H7 (cell line): ENCODE measurements around the gene CAV2. TPM values are rescaled to one million over a fixed set of nuclear protein-coding genes. Genes with fewer than 3 reads are reported as not detected.

Source experiments
- DNase-seq: peaks from one replicate; pipeline ENCODE4 v3.0.0; 2012
- H3K27me3 ChIP-seq: 2 replicates; pipeline ENCODE4 v1.6.0; 2011; ENCODE audit warnings: mild to moderate bottlenecking, low read length; ENCODE audit not compliant: control insufficient read depth, insufficient read depth
- H3K36me3 ChIP-seq: replicated peaks from 2 replicates; pipeline ENCODE4 v1.5.1; 2011; ENCODE audit warnings: low read length; ENCODE audit not compliant: control insufficient read depth, insufficient read depth
- H3K4me3 ChIP-seq: 2 replicates; pipeline ENCODE4 v1.5.1; 2011; ENCODE audit warnings: low read depth, mild to moderate bottlenecking, control low read depth, low read length, moderate library complexity; ENCODE audit not compliant: insufficient read depth
- total RNA-seq: library from RNA; depleted of rRNA; stranded (reverse); fragments of >200 nt; shearing (Covaris generic); gene quantifications from 2 replicates; pipeline ENCODE4 v1.2.3, GENCODE V29; 2014

CAV2 gene
- total RNA-seq, 1 experiment from 2014 or later, result 8.0 TPM

- no peaks in the 10 kb centered on the region for H3K27me3 ChIP-seq
- no peak overlapping the region for H3K4me3 ChIP-seq
- no peak for DNase-seq
- peaks cover 2% of the 10 kb centered on the region; the same call in 1 of the 2 replicates for H3K36me3 ChIP-seq
Observed at GRCh38 chr7:116540743-116541142, 41.2 kb downstream of the CAV2 start.

GRCh38 chr7:116541951-116542350, 42.4 kb downstream of the CAV2 start:
- no peak for DNase-seq
- Histone ChIP-seq H3K4me3 (no peak overlapping the region), H3K36me3 (peaks cover 2% of the 10 kb centered on the region; the same call in 1 of the 2 replicates), H3K27me3 (no peaks in the 10 kb centered on the region)

GRCh38 chr7:116542618-116543017, 43.1 kb downstream of the CAV2 start:
- H3K4me3 ChIP-seq, result no peak overlapping the region
- peaks cover 2% of the 10 kb centered on the region; the same call in 1 of the 2 replicates for H3K36me3 ChIP-seq
- no peaks in the 10 kb centered on the region for H3K27me3 ChIP-seq
- DNase-seq, result no peak

- DNase-seq, result no peak
- Histone ChIP-seq H3K36me3 (peaks cover 2% of the 10 kb centered on the region; the same call in 1 of the 2 replicates), H3K27me3 (no peaks in the 10 kb centered on the region), H3K4me3 (no peak overlapping the region)
Observed at GRCh38 chr7:116543664-116544063, 44.1 kb downstream of the CAV2 start.

- Histone ChIP-seq H3K27me3 (no peaks in the 10 kb centered on the region), H3K36me3 (no peaks in the 10 kb centered on the region), H3K4me3 (no peak overlapping the region)
- no peak for DNase-seq
Observed at GRCh38 chr7:116544487-116544886, 44.9 kb downstream of the CAV2 start.

- H3K4me3 ChIP-seq, result no peak overlapping the region
- H3K36me3 ChIP-seq, result no peaks in the 10 kb centered on the region
- DNase-seq, result no peak
- H3K27me3 ChIP-seq, result no peaks in the 10 kb centered on the region
Observed at GRCh38 chr7:116545411-116545993, 46.0 kb downstream of the CAV2 start.

GRCh38 chr7:116546054-116546453, 46.5 kb downstream of the CAV2 start:
- Histone ChIP-seq H3K27me3 (no peaks in the 10 kb centered on the region), H3K4me3 (no peak overlapping the region), H3K36me3 (no peaks in the 10 kb centered on the region; the same call in 1 of the 2 replicates)
- no peak for DNase-seq

GRCh38 chr7:116546916-116547315, 47.4 kb downstream of the CAV2 start:
- Histone ChIP-seq H3K27me3 (no peaks in the 10 kb centered on the region), H3K4me3 (no peak overlapping the region), H3K36me3 (no peaks in the 10 kb centered on the region; the same call in 1 of the 2 replicates)
- no peak for DNase-seq

- H3K27me3 ChIP-seq, result no peaks in the 10 kb centered on the region
- H3K36me3 ChIP-seq, result no peaks in the 10 kb centered on the region; the same call in 1 of the 2 replicates
- no peak for DNase-seq
- no peak overlapping the region for H3K4me3 ChIP-seq
Observed at GRCh38 chr7:116547347-116547746, 47.8 kb downstream of the CAV2 start.

- H3K4me3 ChIP-seq, result no peak overlapping the region
- H3K36me3 ChIP-seq, result no peaks in the 10 kb centered on the region; the same call in 1 of the 2 replicates
- no peak for DNase-seq
- H3K27me3 ChIP-seq, result no peaks in the 10 kb centered on the region
Observed at GRCh38 chr7:116548506-116548905, 49.0 kb downstream of the CAV2 start.

GRCh38 chr7:116549370-116549769, 49.8 kb downstream of the CAV2 start:
- Histone ChIP-seq H3K4me3 (no peak overlapping the region), H3K36me3 (no peaks in the 10 kb centered on the region; the same call in 1 of the 2 replicates), H3K27me3 (no peaks in the 10 kb centered on the region)
- no peak for DNase-seq

GRCh38 chr7:116551692-116552091, 52.2 kb downstream of the CAV2 start:
- no peak overlapping the region for H3K4me3 ChIP-seq
- no peaks in the 10 kb centered on the region; the same call in 1 of the 2 replicates for H3K36me3 ChIP-seq
- DNase-seq, result no peak
- no peaks in the 10 kb centered on the region for H3K27me3 ChIP-seq

GRCh38 chr7:116552602-116553001, 53.1 kb downstream of the CAV2 start:
- DNase-seq, result no peak
- Histone ChIP-seq H3K27me3 (no peaks in the 10 kb centered on the region), H3K4me3 (no peak overlapping the region), H3K36me3 (no peaks in the 10 kb centered on the region; the same call in 1 of the 2 replicates)

GRCh38 chr7:116553168-116553964, 53.8 kb downstream of the CAV2 start:
- DNase-seq, result no peak
- no peaks in the 10 kb centered on the region for H3K27me3 ChIP-seq
- no peak overlapping the region for H3K4me3 ChIP-seq
- no peaks in the 10 kb centered on the region; the same call in 1 of the 2 replicates for H3K36me3 ChIP-seq

- no peak for DNase-seq
- H3K36me3 ChIP-seq, result no peaks in the 10 kb centered on the region; the same call in none of the 2 replicates
- no peaks in the 10 kb centered on the region for H3K27me3 ChIP-seq
- no peak overlapping the region for H3K4me3 ChIP-seq
Observed at GRCh38 chr7:116554436-116554835, 54.9 kb downstream of the CAV2 start.
